D721Med (cell line): ENCODE data around the gene TMIGD2.
"Not testable (repeated sequence)": the region's sequence is repeated elsewhere in the genome, so short reads cannot be mapped to it uniquely, and the experiment has no call there.

Source experiments
- DNase-seq: peaks from one replicate; pipeline ENCODE4 v3.0.0; 2011; ENCODE audit warnings: low spot score; ENCODE audit not compliant: insufficient read length
- FAIRE-seq: peaks from 2 replicates; lab custom pipeline; 2011; peaks lifted over from hg19 to GRCh38; lab: Jason Lieb, UNC
- TF ChIP-seq, protein P1 (sequence below): IDR thresholded peaks from 2 replicates; pipeline ENCODE4 v1.5.1; 2012; ENCODE audit warnings: mild to moderate bottlenecking, control low read depth; ENCODE audit not compliant: insufficient read depth; ENCODE audit errors: missing control alignments

The TMIGD2 gene

DNA sequence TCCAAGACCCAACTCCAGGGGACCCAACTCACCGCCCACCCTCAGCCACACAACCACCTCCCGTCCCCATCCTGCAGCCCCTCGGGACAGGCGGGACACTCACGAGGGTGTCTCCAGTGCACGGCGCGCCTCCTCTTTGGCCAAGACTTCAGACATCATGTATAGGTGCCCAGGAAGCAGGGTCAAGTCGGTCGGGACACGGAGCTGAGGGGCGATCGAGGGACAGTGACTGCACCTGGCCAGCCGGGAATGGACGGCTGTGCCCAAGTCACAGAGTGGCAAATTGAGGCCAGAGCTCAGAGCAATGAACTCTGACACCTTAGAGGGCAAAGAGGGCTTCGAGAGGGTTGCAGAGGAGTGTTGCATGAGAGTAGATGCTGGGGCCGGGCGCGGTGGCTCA is 27.7 kb upstream of the TMIGD2 start:
- no peak for DNase-seq
- TF ChIP-seq, protein P1, sequence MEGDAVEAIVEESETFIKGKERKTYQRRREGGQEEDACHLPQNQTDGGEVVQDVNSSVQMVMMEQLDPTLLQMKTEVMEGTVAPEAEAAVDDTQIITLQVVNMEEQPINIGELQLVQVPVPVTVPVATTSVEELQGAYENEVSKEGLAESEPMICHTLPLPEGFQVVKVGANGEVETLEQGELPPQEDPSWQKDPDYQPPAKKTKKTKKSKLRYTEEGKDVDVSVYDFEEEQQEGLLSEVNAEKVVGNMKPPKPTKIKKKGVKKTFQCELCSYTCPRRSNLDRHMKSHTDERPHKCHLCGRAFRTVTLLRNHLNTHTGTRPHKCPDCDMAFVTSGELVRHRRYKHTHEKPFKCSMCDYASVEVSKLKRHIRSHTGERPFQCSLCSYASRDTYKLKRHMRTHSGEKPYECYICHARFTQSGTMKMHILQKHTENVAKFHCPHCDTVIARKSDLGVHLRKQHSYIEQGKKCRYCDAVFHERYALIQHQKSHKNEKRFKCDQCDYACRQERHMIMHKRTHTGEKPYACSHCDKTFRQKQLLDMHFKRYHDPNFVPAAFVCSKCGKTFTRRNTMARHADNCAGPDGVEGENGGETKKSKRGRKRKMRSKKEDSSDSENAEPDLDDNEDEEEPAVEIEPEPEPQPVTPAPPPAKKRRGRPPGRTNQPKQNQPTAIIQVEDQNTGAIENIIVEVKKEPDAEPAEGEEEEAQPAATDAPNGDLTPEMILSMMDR: no peak
- FAIRE-seq: no peak

DNA sequence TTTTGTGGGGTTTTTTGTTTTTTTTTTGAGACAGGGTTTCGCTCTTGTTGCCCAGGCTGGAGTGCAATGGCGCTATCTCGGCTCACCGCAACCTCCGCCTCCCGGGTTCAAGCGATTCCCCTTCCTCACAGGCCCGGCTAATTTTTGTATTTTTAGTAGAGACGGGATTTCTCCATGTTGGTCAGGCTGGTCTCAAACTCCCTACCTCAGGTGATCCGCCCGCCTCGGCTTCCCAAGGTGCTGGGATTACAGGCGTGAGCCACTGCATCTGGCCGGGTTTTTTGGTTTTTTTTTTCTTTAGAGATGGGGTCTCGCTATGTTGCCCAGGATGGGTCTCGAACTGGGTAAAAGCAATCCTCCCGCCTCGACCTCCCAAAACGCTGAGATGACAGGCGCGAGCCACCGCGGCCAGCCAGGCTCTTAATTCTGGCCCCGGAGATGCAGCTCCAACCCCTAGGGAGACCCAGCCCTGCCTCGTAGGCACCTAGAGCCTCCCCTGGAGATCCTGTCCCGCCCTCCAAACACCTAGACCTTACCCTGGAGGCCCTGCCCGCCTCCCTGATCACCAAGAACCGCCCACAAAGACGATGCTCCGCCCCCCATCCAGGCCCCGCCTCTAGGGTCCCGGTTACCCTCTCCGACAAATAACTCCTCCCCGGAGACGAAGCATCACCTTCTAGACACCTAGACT is 26.9 kb upstream of the TMIGD2 start:
- not testable (repeated sequence) for FAIRE-seq, DNase-seq

DNA sequence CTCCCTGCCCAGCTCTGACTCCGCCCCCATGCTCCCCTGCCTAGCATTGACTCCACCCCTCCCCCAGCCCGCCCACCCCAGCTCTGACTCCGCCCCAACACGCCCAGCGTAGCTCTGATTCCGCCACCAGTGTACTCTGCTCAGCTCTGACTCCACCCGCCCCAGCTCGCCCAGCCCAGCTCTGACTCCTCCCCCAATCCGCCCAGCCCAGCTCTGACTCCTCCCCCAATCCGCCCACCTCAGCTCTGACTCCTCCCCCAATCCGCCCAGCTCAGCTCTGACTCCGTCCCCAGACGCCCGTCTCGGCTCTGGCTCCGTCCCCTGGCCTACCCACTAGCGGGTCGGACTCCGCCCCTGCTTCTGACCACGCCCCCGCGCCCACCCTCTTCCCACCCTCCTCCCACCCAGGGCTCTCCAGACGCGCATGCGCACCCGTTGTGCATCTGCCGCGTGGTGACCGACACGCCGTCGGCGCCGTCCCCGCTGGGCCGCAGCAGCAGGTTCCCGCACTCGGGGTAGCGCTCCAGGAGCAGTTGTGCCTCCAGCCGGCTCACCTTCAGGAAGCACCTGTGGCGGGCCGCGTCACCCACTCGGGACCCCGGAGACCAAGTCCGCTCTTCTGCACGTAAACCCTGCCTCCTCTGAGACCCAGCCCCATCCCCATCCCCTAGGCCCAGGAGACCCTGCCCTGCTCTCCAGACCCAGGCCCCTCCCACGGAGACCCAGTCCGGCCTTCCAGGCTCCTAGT is 26.2 kb upstream of the TMIGD2 start:
- TF ChIP-seq, protein P1: no peak
- peak; percentile 97 for DNase-seq
- no peak for FAIRE-seq

DNA sequence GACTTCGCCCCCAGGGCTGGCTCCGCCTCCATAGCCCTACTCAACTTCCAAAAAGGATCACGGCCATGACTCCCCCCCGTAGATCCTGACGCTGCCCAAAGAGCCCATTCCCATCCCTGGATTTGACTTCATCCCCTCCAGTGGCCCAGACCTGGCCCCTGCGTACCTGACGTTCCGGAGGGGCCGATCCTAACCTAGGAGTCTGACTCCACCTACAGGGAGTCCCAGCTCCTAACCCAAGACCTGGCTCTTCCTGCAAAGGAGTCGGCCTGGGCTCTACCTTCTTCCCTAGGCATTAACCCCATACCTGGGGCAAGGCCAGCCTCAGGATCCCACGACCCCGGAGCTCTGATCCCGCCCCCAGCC is 25.7 kb upstream of the TMIGD2 start:
- DNase-seq (no peak), FAIRE-seq (no peak)
- TF ChIP-seq, protein P1: no peak

DNA sequence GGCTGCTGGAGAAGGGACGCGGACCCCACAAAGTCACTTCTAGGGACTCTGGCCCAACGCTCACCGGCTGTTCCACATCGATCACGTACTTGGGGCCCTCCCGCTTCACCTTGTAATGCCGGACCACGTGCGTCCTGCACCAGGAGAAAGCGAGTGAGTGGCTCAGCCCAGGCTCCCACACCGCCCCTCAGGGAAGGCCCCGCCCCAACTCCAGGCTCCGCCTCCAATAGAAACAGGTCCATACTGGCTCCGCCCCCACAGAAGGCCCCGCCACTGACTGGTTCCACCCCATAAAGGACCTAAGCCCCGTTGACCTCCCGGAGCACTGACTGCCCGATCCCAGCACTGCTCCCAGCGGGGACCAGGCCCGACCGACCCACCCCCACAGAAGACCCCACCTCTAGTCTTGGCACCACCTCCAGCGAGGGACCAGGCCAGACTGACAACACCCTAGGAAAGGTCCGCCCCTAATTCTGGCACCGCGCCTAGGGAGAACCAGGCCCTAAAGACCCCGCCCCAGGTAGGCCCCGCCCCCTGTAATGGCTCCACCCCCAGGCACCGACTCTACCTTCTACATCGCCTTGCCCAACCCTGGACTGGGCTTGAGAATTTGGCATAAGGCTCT is 25.2 kb upstream of the TMIGD2 start:
- DNase-seq (no peak), FAIRE-seq (no peak)
- TF ChIP-seq, protein P1: no peak

DNA sequence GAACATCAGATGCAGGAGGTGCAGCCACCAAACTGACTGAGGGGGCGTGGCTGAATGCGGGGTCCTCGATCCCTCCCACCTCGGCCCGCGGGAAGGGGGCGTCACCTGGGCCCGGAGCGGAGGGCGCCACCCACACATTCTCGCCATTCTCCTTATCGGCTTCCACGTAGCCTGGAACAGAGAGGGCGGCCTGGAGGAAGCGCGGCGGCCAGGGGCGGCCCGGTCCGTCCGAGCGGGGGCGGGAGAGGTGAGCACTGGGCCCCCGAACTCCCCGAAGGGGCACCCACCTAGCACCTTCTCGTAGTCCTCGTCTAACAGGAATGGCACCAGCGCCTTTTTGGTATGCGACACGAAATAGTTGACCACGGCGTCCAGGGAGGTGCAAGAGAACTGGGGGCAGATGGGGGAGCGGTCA is 24.7 kb upstream of the TMIGD2 start:
- TF ChIP-seq, protein P1: no peak
- FAIRE-seq: no peak
- DNase-seq: no peak

DNA sequence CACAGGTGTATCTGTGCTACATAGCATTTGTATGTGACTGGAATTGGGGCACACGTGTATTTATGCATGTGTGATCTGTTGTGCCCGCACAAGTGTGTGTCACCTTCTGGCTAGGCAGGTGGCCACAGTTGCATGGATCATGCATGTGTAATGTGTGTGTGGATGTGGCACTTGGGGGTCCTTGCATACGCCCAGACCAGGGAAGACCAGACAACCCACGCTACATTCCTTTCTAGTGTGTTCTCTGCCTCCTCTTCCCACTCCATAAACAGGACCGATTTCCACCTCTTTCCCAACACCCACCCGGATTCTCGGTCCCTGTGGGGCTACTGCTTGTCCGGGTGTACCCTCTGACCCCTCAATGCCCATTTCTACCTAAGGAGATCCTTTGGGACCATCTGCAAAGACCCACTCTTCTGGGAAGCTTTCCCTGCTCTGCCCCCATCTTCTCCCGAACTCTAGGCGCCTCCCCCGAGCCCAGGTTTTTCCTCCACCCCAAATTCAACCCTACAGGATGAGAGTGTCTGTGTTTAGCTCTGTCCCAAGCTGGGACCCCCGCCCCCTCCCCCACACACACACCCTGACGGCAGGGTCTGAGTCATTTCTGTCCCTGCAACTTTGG is 24.1 kb upstream of the TMIGD2 start:
- TF ChIP-seq, protein P1: no peak
- no peak for DNase-seq
- no peak for FAIRE-seq
